Measurements from ENCODE around the gene LRIT3.

DNA sequence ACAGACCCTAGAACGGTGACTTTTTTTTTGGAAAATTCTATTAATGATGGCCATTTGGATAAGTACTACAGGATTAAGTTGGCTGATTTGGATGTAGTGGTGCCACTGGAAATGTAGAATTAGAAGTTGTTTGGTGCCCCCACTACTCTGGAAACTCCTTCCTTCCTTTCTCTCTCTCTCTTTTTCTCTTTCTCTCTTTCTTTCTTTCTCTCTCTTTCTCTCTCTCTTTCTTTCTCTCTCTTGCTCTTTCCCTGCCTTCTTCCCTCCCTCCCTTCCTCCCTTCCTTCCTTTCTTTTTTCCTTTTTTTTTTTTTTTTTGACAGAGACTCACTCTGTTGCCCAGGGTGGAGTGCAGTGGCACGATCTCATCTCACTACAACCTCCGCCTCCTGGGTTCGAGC lies 29.6 kb upstream of the LRIT3 start:
- TF ChIP-seq, protein P1, sequence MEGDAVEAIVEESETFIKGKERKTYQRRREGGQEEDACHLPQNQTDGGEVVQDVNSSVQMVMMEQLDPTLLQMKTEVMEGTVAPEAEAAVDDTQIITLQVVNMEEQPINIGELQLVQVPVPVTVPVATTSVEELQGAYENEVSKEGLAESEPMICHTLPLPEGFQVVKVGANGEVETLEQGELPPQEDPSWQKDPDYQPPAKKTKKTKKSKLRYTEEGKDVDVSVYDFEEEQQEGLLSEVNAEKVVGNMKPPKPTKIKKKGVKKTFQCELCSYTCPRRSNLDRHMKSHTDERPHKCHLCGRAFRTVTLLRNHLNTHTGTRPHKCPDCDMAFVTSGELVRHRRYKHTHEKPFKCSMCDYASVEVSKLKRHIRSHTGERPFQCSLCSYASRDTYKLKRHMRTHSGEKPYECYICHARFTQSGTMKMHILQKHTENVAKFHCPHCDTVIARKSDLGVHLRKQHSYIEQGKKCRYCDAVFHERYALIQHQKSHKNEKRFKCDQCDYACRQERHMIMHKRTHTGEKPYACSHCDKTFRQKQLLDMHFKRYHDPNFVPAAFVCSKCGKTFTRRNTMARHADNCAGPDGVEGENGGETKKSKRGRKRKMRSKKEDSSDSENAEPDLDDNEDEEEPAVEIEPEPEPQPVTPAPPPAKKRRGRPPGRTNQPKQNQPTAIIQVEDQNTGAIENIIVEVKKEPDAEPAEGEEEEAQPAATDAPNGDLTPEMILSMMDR (conservative IDR thresholded peaks at IDR 0.05) = no peak
- no peak for TF ChIP-seq EZH2 (IDR thresholded peaks at IDR 0.05; ENCODE audit: low read depth)

All from PC-9 (cell line).